NCI-H1417 (cell line): ENCODE results near the gene MOBP.
"Not testable (repeated sequence)": the region's sequence is repeated elsewhere in the genome, so short reads cannot be mapped to it uniquely, and the experiment has no call there.

ENCODE experiments used
- DNase-seq, 3 experiments: peaks; one replicate each; lab custom pipeline; 2025; lab: John Stamatoyannopoulos, UW

The MOBP gene

GRCh38 chr3:39453134-39453533, 14.3 kb upstream of the MOBP start:
- DNase-seq: no peak

- DNase-seq: not testable (repeated sequence)
Observed at GRCh38 chr3:39453872-39454271, 13.6 kb upstream of the MOBP start.

DNA sequence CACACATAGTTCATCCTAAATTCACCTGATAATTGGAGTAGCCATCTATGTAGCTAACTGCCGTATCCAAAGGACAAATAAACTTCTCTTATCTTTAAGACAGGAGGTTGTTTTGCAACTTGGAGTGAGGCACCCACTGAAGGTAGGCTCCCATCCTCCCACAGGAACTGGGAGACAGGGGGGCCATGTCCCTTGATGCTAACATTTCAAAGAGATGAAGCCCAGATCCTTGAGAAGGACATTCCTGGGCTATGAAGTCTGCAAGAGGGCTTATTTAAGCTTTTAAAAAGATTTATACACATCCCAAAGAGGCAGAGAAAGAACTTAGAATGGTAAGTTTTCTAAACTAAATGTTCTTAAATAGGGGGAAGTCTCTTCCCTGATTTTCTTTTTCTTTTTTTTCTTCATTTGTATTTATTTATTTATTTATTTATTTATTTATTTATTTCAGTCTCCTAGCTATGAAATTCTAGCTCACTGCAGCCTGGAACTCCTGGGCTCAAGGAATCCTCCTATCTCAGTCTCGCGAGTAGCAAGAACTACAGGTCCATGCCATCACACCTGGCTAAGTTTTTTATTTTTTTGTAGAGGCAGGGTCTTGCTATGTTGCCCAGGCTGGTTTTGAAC, 12.8 kb upstream of the MOBP start:
- DNase-seq: no peak

DNA sequence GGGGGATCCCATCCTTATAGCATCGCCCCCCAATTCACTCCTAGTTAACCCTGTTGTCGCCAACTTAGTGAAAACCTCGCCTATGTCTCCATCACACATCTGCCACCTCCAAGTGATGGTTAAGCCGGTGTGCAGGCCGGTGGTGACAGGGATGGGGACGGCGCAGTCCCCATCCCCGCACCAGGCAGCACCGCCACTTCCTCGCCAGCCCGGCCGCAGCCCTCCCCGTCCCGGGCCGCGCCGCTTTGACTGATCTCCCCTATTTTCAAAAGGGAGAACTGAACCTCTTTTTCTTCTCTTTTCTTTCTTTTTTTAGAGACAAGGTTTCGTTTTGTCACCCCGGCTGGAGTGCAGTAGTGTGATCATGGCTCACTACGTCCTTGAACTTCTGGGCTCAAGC, 11.3 kb upstream of the MOBP start:
- DNase-seq: no peak

- DNase-seq: no peak
Observed at GRCh38 chr3:39457361-39457760, 10.1 kb upstream of the MOBP start.

DNA sequence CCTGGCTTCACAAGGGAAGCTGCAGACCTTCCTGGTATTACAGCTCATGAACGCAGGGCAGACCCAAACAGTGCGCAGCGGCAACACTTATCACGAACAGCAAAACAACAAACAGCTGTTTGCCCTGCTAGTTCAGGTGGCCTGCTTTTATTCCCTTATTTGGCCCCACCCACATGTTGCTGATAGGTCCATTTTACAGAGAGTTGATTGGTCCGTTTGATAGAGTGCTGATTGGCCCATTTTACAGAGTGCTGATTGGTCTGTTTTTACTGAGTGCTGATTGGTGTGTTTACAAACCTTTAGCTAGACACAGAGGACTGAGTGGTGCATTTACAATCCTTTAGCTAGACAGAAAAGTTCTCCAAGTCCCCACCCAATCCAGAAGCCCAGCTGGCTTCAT, 8.9 kb upstream of the MOBP start:
- DNase-seq: not testable (repeated sequence)

DNA sequence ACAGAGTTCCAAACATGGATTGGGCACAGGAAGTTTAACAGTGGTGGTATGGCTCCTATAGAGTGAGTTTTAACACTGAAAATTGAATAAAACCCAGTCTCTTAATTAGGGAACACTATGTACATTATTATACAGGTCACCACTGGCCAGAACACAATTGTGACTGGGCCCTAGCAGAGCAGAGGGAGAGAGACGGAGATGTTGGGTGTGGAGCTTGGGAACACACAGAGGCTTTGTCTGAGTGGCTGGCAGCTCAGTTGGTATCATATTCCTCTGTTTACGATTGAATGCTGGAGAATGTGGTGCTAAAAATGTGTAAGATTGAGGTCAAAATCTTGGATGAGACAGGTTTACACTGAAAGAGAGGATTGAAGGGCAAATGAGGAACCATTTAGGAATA, 6.8 kb upstream of the MOBP start:
- no peak for DNase-seq

DNA sequence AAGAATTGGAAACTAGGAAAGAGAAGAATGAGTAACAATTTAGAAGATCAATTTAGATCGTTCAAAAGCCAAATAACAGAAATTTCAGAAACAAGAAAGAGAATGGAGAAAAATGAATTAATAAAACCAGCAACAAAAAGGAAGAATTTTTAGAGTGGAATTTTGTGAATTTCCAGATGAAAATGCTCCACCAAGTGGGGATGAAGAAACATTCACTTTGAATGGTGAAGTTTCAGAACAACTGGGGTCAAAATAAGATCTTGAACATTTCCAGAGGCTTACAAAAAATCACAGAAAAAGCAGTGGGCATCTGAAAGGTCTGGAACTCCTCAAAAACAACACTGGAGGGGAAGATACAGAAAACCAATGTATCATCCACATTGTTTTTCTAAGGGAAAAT, 4.2 kb upstream of the MOBP start:
- no peak for DNase-seq

- no peak for DNase-seq
Observed at GRCh38 chr3:39466988-39467387, 492 bp upstream of the MOBP start.

DNA sequence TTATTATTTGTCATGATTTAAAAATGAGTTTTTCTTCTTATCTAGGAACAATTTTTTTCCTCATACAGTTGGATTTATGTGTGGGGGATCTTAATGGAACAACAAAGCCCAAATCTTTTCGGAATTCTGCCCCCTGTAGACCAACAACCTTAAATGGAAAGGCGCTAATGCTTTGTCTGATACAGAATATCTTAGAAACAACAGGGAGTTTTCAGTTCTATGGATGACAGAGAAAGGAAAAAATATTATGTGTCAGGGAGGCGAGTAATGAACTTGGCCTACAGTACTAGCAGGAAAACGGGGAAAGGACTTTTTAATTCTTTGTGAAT, 592 bp downstream of the MOBP start:
- no peak for DNase-seq

- DNase-seq: no peak
Observed at GRCh38 chr3:39469258-39469657, 1.8 kb downstream of the MOBP start.

- DNase-seq: no peak
Observed at GRCh38 chr3:39469945-39470344, 2.5 kb downstream of the MOBP start.

GRCh38 chr3:39471652-39472051, 4.2 kb downstream of the MOBP start:
- DNase-seq: no peak

- DNase-seq: no peak
Observed at GRCh38 chr3:39473452-39474125, 6.1 kb downstream of the MOBP start.

DNA sequence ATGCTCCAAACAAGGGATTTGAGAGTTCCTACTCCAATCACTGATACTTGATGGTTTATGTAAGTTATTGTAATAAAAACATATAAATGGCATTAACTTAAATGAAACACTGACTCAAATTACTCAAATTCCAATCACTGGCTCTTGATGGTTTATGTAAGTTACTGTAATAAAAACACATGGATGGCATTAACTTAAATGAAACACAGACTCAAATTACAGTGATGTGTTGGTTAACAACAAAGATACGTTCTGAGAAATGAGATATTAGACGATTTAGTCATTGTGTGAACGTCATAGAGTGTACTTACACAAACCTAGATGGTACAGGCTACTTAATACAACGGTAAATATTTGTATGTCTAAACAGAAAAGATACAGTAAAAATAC, 6.6 kb downstream of the MOBP start:
- no peak for DNase-seq

DNA sequence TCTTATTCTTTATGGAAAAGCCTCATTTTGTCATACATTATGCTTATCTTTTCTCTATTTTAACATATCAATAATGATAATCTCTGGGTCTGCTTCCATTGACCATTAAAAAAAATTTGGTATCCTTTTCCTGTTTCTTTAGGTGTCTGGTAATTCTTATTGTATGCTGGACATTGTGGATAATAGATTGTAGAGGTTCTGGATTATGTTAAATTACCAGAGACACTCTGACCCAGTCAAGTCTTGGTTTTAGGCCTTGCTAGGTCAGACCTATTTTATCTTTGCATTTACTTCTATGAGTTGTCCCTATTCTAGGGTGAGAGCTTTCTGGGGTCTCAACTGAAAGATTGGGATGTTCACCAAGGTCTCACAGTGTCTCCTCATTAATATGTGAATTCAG, 9.3 kb downstream of the MOBP start:
- DNase-seq: no peak

- peak in 1 of 3 experiments; percentile 18 for DNase-seq
Observed at GRCh38 chr3:39478226-39478625, 10.7 kb downstream of the MOBP start.

- DNase-seq: no peak
Observed at GRCh38 chr3:39479701-39480414, 12.4 kb downstream of the MOBP start.

GRCh38 chr3:39485547-39485946, 18.1 kb downstream of the MOBP start:
- DNase-seq: no peak

DNA sequence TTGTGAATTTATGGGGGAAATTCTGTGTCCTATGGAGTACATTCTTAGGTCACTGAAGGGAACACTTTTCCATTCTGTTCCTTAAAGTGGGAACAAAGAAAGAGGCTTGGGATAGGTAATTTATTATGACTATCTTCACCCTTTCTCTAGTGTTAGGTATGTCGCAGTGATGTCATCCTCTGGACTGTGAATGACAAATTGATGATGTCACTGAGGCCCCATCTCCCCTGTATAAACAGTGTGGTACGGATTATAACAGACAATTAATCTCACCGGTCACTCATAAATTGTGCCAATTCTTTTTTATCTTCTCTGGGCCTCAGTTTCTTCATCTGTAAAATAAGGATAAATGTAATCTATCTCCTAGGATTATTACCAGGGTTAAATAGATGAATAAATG, 23.5 kb downstream of the MOBP start:
- no peak for DNase-seq

DNA sequence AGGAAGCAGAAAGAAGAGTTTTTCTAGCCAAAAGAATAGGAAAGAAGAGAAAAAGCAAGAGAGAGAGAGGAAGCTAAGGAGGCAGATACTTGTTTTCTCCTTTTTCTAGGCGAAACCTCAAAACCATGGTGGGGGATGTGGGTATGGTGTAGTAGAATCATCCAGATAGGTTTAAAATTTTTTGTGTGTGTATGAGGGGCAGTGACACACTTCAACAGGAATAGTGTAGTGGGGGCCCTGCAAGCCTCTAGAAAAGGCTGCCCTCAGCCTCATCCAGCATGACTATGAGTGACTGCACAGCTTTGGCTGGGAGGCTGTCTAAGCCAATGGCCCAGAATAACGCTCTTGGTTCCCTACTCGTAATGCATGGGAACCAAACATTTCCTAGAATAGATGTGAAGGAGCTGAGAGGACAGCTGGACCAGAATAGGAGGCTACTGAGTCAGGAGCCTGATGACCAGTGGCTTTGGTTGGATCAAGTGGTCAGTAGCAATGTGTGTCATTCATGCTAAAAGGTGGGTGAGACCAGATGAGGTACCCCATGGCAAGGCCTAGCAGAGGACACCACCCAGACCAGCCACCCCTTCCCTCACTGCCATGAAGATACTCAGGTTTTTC, 24.4 kb downstream of the MOBP start:
- DNase-seq: no peak

DNA sequence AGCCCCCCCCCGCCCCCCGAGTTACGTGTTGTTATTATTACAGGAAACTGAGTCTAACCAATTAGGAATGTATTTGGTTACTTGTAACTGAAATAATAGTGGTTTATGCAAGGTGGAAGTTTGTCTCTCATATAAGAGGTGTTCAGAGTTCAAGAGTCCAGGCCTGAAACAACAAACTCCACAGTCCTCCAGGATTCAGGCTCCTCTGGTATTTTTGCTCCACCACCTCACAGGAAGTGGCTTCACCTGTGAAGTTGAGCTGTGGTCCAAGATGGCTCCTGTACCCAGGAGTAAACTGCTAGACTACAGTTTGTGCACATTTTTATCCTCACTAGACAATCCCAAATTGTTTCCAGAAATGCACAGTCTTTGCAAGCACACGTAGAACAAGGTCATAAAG, 27.3 kb downstream of the MOBP start:
- no peak for DNase-seq

DNA sequence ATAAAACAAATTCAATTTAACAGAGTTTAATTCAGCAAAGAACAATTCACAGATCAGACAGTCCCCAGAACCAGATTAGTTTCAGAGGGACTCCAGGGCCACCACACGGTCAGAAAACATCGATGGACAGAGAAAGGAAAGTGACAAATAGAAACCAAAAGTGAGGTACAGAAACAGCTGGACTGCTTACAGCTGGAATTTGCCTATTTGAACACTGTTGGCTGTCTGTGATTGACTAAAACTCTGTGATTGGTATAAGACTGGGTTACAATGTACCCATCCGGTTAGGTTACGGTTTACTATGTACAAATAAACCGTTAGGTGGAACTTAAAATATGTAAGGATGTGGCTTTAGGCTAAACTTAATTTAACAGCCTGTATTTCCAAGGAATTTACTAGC, 30.3 kb downstream of the MOBP start:
- DNase-seq: no peak
